Measurements from ENCODE around the gene CELA1. TPM values are rescaled to one million over a fixed set of nuclear protein-coding genes. Genes with fewer than 3 reads are reported as not detected.
A peak's percentile ranks its signal among the peaks of the same experiment; 100 is the strongest.
"Not testable (repeated sequence)": the region's sequence is repeated elsewhere in the genome, so short reads cannot be mapped to it uniquely, and the experiment has no call there.

CELA1 gene
- total and polyA plus RNA-seq, 4 experiments from 2014 or later, result 0.36 to 3.7 (median 1.2) TPM

DNA sequence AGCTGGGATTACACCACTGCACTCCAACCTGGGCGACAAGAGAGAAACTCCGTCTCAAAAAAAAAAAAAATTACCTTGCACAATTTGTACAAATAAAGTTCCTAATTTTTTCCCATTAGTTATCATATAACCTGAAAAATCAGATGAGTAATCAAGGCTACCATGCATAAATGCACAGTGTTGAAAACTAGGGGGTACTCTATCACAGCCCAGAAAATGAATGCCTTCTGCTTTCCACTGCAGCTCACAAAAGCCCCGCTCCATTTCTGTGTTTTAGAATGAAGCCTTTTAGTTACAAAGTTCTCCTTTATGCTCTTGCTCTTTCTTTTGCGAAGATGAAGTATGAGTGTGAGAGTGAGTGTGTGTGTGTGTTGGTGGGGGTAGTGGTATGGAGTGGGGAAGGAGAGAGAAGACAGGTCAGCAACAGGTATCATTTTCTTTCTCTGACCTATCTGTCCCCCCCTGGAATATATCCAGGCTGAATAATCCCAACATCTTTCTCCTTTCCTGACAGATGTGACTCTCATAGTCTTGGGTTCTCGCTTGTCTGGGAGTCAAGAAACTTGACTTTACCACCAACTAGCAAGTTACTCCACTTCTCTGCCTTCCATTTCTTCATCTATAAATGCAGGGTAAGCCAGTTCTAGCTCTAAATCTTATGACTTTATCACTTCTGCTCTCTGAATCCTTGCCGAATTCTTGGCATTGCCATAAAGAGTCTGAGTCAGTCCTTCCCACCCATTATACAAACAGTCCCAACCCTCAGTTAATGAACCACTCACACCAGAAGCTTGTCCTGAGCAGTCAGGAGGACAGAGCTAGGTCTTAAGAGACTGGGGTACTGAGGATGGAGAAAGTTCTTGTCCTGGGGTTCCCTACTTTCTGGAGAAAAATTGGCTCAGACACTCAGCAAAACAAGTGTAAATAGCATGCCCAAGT, 38.6 kb downstream of the CELA1 start:
- ChIA-PET CTCF (ENCODE audit: partially characterized antibody) (interaction anchor here (1.0 to 9.9 kb wide), 7 partner anchors 11 to 45 kb away, joined by 3 to 119 read pairs (median 7); no protein-coding TSS in a partner anchor), POLR2A (ENCODE audit: partially characterized antibody) (interaction anchor here (0.8 to 6.8 kb wide), 5 partner anchors 9 to 37 kb away, joined by 3 to 85 read pairs (median 4); partner anchors contain the start of genes BIN2 and SMAGP)
- Histone ChIP-seq H3K9me3 (ENCODE audit: control insufficient read depth in 1 of 2, low read length in 2 of 2) (no peaks in the 10 kb centered on the region), H3K4me3 (ENCODE audit: low read length in 2 of 2) (no peak overlapping the region), H3K27me3 (ENCODE audit: insufficient read depth, low read length) (no peaks in the 10 kb centered on the region), H3K4me1 (ENCODE audit: insufficient read depth, low read length) (peaks cover 56% of the 10 kb centered on the region), H3K36me3 (ENCODE audit: insufficient read depth, low read length) (peaks cover 55% of the 10 kb centered on the region), H3K27ac (ENCODE audit: low read depth, low read length) (no peak overlapping the region)
- H3K4me1 Mint-ChIP-seq, result peaks cover 44 to 79% (median 60%) of the 10 kb centered on the region in 4 donors
- no peak for DNase-seq
- H3K9me3 Mint-ChIP-seq, result no peaks in the 10 kb centered on the region
- peak overlapping the region in 5 of 8 donors; percentile 12 to 70 (median 27) for H3K4me3 Mint-ChIP-seq
- H3K36me3 Mint-ChIP-seq, result peaks cover 54 to 76% of the 10 kb centered on the region in 2 donors
- H3K27me3 Mint-ChIP-seq, result no peaks in the 10 kb centered on the region
- peak overlapping the region; percentile 60 to 92 (median 84) for H3K27ac Mint-ChIP-seq
- intact Hi-C loops (cut with micrococcal nuclease), result loop anchor here (1.0 kb wide), 1 partner anchor 33 kb away; no protein-coding TSS in a partner anchor

DNA sequence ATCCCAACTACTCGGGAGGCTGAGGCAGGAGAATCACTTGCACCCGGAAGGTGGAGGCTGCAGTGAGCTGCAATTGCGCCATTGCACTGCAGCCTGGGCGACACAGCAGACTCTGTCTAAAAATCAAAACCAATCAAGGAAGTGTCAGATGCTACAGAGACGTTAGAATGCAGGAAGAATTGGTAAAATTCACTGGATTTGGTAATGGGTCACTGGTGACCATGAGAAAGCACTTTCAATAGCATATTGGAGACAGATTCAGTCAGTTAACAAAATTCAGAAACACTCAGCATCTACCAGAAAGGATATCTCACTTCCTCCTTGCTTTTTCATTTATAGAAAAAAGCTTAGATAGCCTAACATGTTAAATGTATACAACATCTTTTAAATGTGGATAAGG, 40.0 kb downstream of the CELA1 start:
- POLR2A ChIA-PET (ENCODE audit: partially characterized antibody), result interaction anchor here (1.1 to 6.8 kb wide), 5 partner anchors 11 to 64 kb away, joined by 3 to 85 read pairs (median 3); partner anchors contain the start of gene BIN2
- no peak for DNase-seq
- Histone ChIP-seq H3K4me1 (ENCODE audit: insufficient read depth, low read length) (peaks cover 46% of the 10 kb centered on the region), H3K36me3 (ENCODE audit: insufficient read depth, low read length) (peaks cover 59% of the 10 kb centered on the region), H3K9me3 (ENCODE audit: control insufficient read depth in 1 of 2, low read length in 2 of 2) (no peaks in the 10 kb centered on the region), H3K4me3 (ENCODE audit: low read length in 2 of 2) (no peak overlapping the region), H3K27ac (ENCODE audit: low read depth, low read length) (no peak overlapping the region), H3K27me3 (ENCODE audit: insufficient read depth, low read length) (no peaks in the 10 kb centered on the region)
- intact Hi-C loops (cut with micrococcal nuclease), result no loop called here
- H3K4me1 Mint-ChIP-seq, result peaks cover 42 to 74% (median 54%) of the 10 kb centered on the region in 4 donors
- H3K27ac Mint-ChIP-seq, result peak overlapping the region in 6 of 7 donors; percentile 15 to 80 (median 52)
- H3K36me3 Mint-ChIP-seq, result peaks cover 56 to 78% of the 10 kb centered on the region in 2 donors
- H3K9me3 Mint-ChIP-seq, result no peaks in the 10 kb centered on the region
- peak overlapping the region in 2 of 8 donors; percentile 26 to 41 for H3K4me3 Mint-ChIP-seq
- CTCF ChIA-PET (ENCODE audit: partially characterized antibody), result interaction anchor here (1.9 to 9.9 kb wide), 4 partner anchors 14 to 38 kb away, joined by 4 to 119 read pairs (median 7); no protein-coding TSS in a partner anchor
- no peaks in the 10 kb centered on the region for H3K27me3 Mint-ChIP-seq

DNA sequence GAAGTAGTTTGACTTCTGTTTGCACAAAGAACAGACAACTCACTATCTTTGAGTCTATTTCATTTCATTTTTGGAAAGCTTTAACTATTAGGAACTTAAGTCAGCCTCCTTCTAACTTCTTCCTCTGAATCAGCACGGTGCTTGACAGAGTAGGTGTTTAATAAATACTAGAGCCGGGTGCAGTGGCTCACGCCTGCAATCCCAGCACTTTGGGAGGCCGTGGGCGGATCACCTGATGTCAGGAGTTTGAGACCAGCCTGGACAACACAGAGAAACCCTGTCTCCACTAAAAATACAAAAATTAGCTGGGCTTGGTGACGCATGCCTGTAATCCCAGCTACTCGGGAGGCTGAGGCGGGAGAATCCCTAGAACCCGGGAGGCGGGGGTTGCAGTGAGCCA, 45.7 kb downstream of the CELA1 start:
- H3K27me3 ChIP-seq (ENCODE audit: insufficient read depth, low read length); H3K9me3 ChIP-seq (ENCODE audit: control insufficient read depth in 1 of 2, low read length in 2 of 2); H3K4me1 ChIP-seq (ENCODE audit: insufficient read depth, low read length); H3K4me3 ChIP-seq (ENCODE audit: low read length in 2 of 2); H3K4me3 Mint-ChIP-seq; H3K9me3 Mint-ChIP-seq; H3K27ac ChIP-seq (ENCODE audit: low read depth, low read length); DNase-seq; H3K27me3 Mint-ChIP-seq: not testable (repeated sequence)
- intact Hi-C loops (cut with micrococcal nuclease), result loop anchor here (2.0 kb wide), 1 partner anchor 22 kb away; no protein-coding TSS in a partner anchor
- H3K4me1 Mint-ChIP-seq, result peaks cover 14 to 27% (median 16%) of the 10 kb centered on the region in 4 donors
- peaks cover 45 to 71% of the 10 kb centered on the region in 2 donors for H3K36me3 Mint-ChIP-seq
- ChIA-PET CTCF (ENCODE audit: partially characterized antibody) (interaction anchor here (0.6 to 1.9 kb wide), 4 partner anchors 16 to 42 kb away, joined by 3 to 11 read pairs (median 4); no protein-coding TSS in a partner anchor), POLR2A (ENCODE audit: partially characterized antibody) (interaction anchor here (0.7 to 2.2 kb wide), 4 partner anchors 18 to 40 kb away, joined by 3 to 7 read pairs (median 3); partner anchors contain the start of genes BIN2 and SMAGP)
- peak overlapping the region in 4 of 7 donors; percentile 4 to 83 (median 24) for H3K27ac Mint-ChIP-seq
- peaks cover 77% of the 10 kb centered on the region for H3K36me3 ChIP-seq (ENCODE audit: insufficient read depth, low read length)

DNA sequence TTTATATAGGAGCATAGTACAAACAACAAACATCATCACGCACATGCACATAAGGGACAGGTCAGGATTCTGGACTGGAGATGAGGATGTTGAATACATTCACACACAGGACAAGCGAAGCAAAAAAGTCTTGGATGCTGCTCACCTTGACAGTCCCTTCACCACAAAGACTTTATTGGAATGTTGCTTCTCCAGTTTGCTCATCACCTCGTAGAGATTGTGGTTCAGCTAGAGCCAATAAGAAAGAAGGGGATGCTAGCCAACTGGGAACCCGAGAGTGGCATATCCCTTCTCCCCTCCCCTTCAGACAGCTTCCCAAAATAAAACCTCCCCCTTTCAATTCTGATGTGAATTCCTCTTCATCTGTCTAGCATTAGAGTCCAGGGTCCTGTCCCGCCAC, 50.8 kb downstream of the CELA1 start:
- Histone ChIP-seq H3K9me3 (ENCODE audit: control insufficient read depth in 1 of 2, low read length in 2 of 2) (no peaks in the 10 kb centered on the region), H3K4me1 (ENCODE audit: insufficient read depth, low read length) (no peaks in the 10 kb centered on the region), H3K27me3 (ENCODE audit: insufficient read depth, low read length) (no peaks in the 10 kb centered on the region), H3K36me3 (ENCODE audit: insufficient read depth, low read length) (peaks cover 59% of the 10 kb centered on the region), H3K4me3 (ENCODE audit: low read length in 2 of 2) (no peak overlapping the region), H3K27ac (ENCODE audit: low read depth, low read length) (no peak overlapping the region)
- peaks cover 37 to 69% of the 10 kb centered on the region in 2 donors for H3K36me3 Mint-ChIP-seq
- no peaks in the 10 kb centered on the region for H3K27me3 Mint-ChIP-seq
- CTCF ChIA-PET (ENCODE audit: partially characterized antibody), result interaction anchor here (7.0 kb wide), 1 partner anchor 45 kb away, joined by 37 read pairs; no protein-coding TSS in a partner anchor
- H3K9me3 Mint-ChIP-seq, result no peaks in the 10 kb centered on the region
- intact Hi-C loops (cut with micrococcal nuclease), result no loop called here
- H3K4me1 Mint-ChIP-seq, result peaks cover 5 to 14% (median 9%) of the 10 kb centered on the region in 4 donors
- POLR2A ChIA-PET (ENCODE audit: partially characterized antibody), result no interaction called here
- H3K27ac Mint-ChIP-seq, result peak overlapping the region in 2 of 7 donors; percentile 23 to 60
- H3K4me3 Mint-ChIP-seq, result no peak overlapping the region
- no peak for DNase-seq

DNA sequence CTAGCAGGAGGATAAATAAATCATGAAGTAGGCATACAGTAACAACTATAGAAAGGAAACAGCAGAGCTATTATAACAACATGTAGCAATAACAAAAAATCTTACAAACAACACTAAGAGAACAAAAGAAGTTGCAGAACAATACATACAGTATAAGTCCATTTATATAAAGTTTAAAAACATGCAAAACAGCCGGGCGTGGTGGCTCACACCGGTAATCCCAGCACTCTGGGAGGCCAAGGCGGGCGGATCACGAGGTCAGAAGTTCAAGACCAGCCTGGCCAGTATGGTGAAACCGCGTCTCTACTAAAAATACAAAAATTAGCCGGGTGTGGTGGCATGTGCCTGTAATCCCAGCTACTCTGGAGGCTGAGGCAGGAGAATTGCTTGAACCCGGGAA, 52.4 kb downstream of the CELA1 start:
- H3K36me3 ChIP-seq (ENCODE audit: insufficient read depth, low read length), result peaks cover 52% of the 10 kb centered on the region
- POLR2A ChIA-PET (ENCODE audit: partially characterized antibody), result interaction anchor here (1.0 to 1.8 kb wide), 2 partner anchors 30 to 47 kb away, joined by 5 read pairs; partner anchors contain the start of gene BIN2
- H3K4me3 ChIP-seq (ENCODE audit: low read length in 2 of 2); H3K4me1 ChIP-seq (ENCODE audit: insufficient read depth, low read length); H3K9me3 Mint-ChIP-seq; DNase-seq; H3K9me3 ChIP-seq (ENCODE audit: control insufficient read depth in 1 of 2, low read length in 2 of 2); H3K27me3 Mint-ChIP-seq; H3K27ac ChIP-seq (ENCODE audit: low read depth, low read length); H3K4me3 Mint-ChIP-seq; H3K27me3 ChIP-seq (ENCODE audit: insufficient read depth, low read length); intact Hi-C loops (cut with micrococcal nuclease): not testable (repeated sequence)
- Mint-ChIP-seq H3K27ac (peak overlapping the region in 5 of 7 donors; percentile 5 to 80 (median 33)), H3K4me1 (peaks cover 5 to 11% (median 8%) of the 10 kb centered on the region in 4 donors), H3K36me3 (peaks cover 38 to 70% of the 10 kb centered on the region in 2 donors)
- CTCF ChIA-PET (ENCODE audit: partially characterized antibody), result interaction anchor here (1.4 to 7.0 kb wide), 2 partner anchors 25 to 47 kb away, joined by 4 to 37 read pairs; no protein-coding TSS in a partner anchor

DNA sequence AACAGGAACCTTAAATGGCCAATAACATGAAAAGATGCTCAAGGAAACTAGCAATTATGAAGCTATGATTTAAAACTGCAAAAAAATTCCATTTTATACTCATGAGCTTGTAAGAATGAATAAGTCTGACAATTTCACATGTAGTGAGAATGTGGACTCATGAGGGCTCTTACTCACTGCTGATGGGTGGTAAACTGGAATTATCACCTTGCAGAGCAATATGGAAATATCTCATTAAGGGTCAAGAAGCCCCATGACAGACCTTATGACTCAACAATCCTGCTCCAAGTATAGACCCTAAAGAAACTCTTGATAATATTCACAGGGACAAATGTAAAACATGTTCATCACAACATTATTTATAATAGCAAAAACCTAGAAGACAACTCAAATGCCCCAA, 52.8 kb downstream of the CELA1 start:
- DNase-seq, result no peak
- H3K9me3 ChIP-seq (ENCODE audit: control insufficient read depth in 1 of 2, low read length in 2 of 2), result no peaks in the 10 kb centered on the region
- Mint-ChIP-seq H3K36me3 (peaks cover 39 to 70% of the 10 kb centered on the region in 2 donors), H3K9me3 (no peaks in the 10 kb centered on the region), H3K27ac (peak overlapping the region in 5 of 7 donors; percentile 2 to 80 (median 33)), H3K4me3 (no peak overlapping the region), H3K4me1 (peaks cover 5 to 10% (median 8%) of the 10 kb centered on the region in 4 donors), H3K27me3 (no peaks in the 10 kb centered on the region)
- no peaks in the 10 kb centered on the region for H3K27me3 ChIP-seq (ENCODE audit: insufficient read depth, low read length)
- POLR2A ChIA-PET (ENCODE audit: partially characterized antibody), result interaction anchor here (1.0 to 2.0 kb wide), 3 partner anchors 30 to 75 kb away, joined by 4 to 5 read pairs (median 5); partner anchors contain the start of gene BIN2
- H3K4me1 ChIP-seq (ENCODE audit: insufficient read depth, low read length), result no peaks in the 10 kb centered on the region
- H3K4me3 ChIP-seq (ENCODE audit: low read length in 2 of 2), result no peak overlapping the region
- H3K36me3 ChIP-seq (ENCODE audit: insufficient read depth, low read length), result peaks cover 51% of the 10 kb centered on the region
- no peak overlapping the region for H3K27ac ChIP-seq (ENCODE audit: low read depth, low read length)
- intact Hi-C loops (cut with micrococcal nuclease), result no loop called here
- CTCF ChIA-PET (ENCODE audit: partially characterized antibody), result interaction anchor here (1.4 to 7.0 kb wide), 2 partner anchors 24 to 47 kb away, joined by 4 to 37 read pairs; no protein-coding TSS in a partner anchor

Data from CD4-positive, alpha-beta memory T cell (primary cell).